ENCODE data around the gene DNAI2. TPM values are rescaled to one million over a fixed set of nuclear protein-coding genes. Genes with fewer than 3 reads are reported as not detected.

Gene DNAI2
- total and polyA plus RNA-seq, 9 of the 15 experiments (the other 6 are each of a cell fraction or from before 2014, with no cell fraction given) = not detected

DNA sequence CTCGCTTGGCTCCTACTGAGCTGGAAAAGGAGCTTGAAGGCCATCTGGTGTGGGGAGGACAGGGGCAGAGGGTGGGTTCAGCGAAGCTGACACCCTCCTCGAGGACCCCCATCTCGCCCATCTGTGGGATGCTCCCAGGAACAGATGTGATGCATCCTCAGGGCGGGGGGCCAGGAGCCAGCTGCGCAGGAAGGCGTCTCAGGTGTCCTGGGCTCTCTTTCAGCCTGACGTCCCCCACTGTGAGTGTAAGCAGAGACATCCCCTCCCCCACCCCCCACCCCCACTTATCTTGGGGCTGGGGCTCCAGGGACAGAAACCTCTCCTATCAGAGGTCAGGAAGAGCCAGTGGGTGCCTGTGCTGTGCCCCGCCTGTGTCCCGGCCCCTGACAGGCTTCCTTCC is 68.2 kb downstream of the DNAI2 start:
- peaks cover 27% of the 10 kb centered on the region for H4K20me1 ChIP-seq (replicated peaks; ENCODE audit: control insufficient read depth, insufficient read depth, low read length)
- no peaks in the 10 kb centered on the region for H3K79me2 ChIP-seq (ENCODE audit: control insufficient read depth, insufficient read depth, low read length)
- H3K27ac ChIP-seq (ENCODE audit: extremely low read depth, low read depth, low read length) = no peak overlapping the region
- H3K4me3 ChIP-seq = no peak overlapping the region
- in situ Hi-C loops (cut with MboI) = no loop called here
- no peak for TF ChIP-seq C11orf30 (IDR thresholded peaks at IDR 0.05; ENCODE audit: low read depth)
- TF ChIP-seq, protein P1, sequence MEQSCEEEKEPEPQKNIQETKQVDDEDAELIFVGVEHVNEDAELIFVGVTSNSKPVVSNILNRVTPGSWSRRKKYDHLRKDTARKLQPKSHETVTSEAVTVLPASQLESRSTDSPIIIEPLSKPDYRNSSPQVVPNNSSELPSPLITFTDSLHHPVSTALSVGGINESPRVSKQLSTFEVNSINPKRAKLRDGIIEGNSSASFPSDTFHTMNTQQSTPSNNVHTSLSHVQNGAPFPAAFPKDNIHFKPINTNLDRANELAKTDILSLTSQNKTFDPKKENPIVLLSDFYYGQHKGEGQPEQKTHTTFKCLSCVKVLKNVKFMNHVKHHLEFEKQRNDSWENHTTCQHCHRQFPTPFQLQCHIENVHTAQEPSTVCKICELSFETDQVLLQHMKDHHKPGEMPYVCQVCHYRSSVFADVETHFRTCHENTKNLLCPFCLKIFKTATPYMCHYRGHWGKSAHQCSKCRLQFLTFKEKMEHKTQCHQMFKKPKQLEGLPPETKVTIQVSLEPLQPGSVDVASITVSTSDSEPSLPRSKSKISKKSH (CRISPR knock-in tag; IDR thresholded peaks at IDR 0.05) = no peak
- TF ChIP-seq FUS (optimal IDR thresholded peaks at IDR 0.05; ENCODE audit: low read depth, low read length) = no peak
- TF ChIP-seq KLF10 (CRISPR knock-in tag; IDR thresholded peaks at IDR 0.05) = no peak
- no peaks in the 10 kb centered on the region for H3K9me3 ChIP-seq (replicated peaks; ENCODE audit: control insufficient read depth, insufficient read depth, low read depth, low read length)
- intact Hi-C loops (cut with micrococcal nuclease) = no loop called here
- H3K36me3 ChIP-seq (ENCODE audit: control insufficient read depth, insufficient read depth, low read length) = no peaks in the 10 kb centered on the region
- peaks cover 22 to 82% of the 10 kb centered on the region in 2 experiments for H3K27me3 ChIP-seq (ENCODE audit: control insufficient read depth in 2 of 2, insufficient read depth in 2 of 2, low read length in 2 of 2)
- no peak overlapping the region for H2AFZ ChIP-seq (ENCODE audit: low read depth, low read length)
- H3K9me1 ChIP-seq (ENCODE audit: control insufficient read depth, insufficient read depth, low read length) = no peaks in the 10 kb centered on the region
- ChIA-PET POLR2A (no interaction called here), CTCF (ENCODE audit: low intra/inter-chr PET ratio) (no interaction called here)
- no TSS peak for BruUV-seq (replicated peaks)
- no peak for ATAC-seq
- H3K4me2 ChIP-seq (ENCODE audit: insufficient read depth, low read length) = no peak overlapping the region
- FAIRE-seq = no peak
- no peak overlapping the region for H3K9ac ChIP-seq (ENCODE audit: insufficient read depth in 1 of 2, low read depth in 2 of 2, low read length in 2 of 2)
- 0% methylated on average over 9 of the region's 10 CpGs for WGBS (ENCODE audit: insufficient coverage, low coverage, missing lambda C conversion rate)
- DNase-seq (ENCODE audit: extremely low read depth in 1 of 4, low spot score in 3 of 4) = no peak
- H3K4me1 ChIP-seq (replicated peaks in 1 of 2; ENCODE audit: control insufficient read depth in 2 of 2, insufficient read depth in 2 of 2, low read length in 2 of 2) = peaks cover 0 to 14% of the 10 kb centered on the region in 2 experiments; a peak in 2 of 5 replicates

DNA sequence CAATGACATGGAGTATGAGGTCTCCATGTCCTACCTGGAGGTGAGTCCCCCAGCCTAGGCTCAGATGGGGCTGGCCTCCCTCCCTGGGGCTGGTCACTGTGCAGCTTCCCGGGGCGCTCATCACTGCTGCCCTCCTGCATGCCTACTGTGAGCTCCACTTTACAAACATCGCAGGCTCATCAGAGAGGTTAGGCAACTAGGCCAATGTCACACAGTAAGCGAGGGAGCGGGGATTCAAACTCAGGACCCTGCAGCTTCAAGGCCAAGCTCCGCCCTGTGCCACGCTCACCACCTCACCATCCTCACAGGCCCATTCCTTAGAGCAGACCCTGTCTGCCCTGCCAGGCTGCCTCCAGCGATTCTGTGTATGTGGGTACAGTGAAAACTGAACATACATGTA is 69.1 kb downstream of the DNAI2 start:
- Histone ChIP-seq H3K27ac (ENCODE audit: extremely low read depth, low read depth, low read length) (no peak overlapping the region), H3K79me2 (ENCODE audit: control insufficient read depth, insufficient read depth, low read length) (no peaks in the 10 kb centered on the region), H3K36me3 (ENCODE audit: control insufficient read depth, insufficient read depth, low read length) (no peaks in the 10 kb centered on the region), H3K27me3 (ENCODE audit: control insufficient read depth in 2 of 2, insufficient read depth in 2 of 2, low read length in 2 of 2) (peaks cover 25 to 82% of the 10 kb centered on the region in 2 experiments), H3K9ac (ENCODE audit: insufficient read depth in 1 of 2, low read depth in 2 of 2, low read length in 2 of 2) (0 out of 4 replicates have a peak overlapping the region, but pooled peaks of 1 of the 2 experiments have one; percentile 4), H3K9me3 (replicated peaks; ENCODE audit: control insufficient read depth, insufficient read depth, low read depth, low read length) (no peaks in the 10 kb centered on the region), H3K4me1 (replicated peaks in 1 of 2; ENCODE audit: control insufficient read depth in 2 of 2, insufficient read depth in 2 of 2, low read length in 2 of 2) (peaks cover 0 to 14% of the 10 kb centered on the region in 2 experiments; a peak in 2 of 5 replicates), H2AFZ (ENCODE audit: low read depth, low read length) (no peak overlapping the region), H3K4me3 (no peak overlapping the region), H3K9me1 (ENCODE audit: control insufficient read depth, insufficient read depth, low read length) (no peaks in the 10 kb centered on the region), H4K20me1 (replicated peaks; ENCODE audit: control insufficient read depth, insufficient read depth, low read length) (peaks cover 25% of the 10 kb centered on the region), H3K4me2 (ENCODE audit: insufficient read depth, low read length) (no peak overlapping the region)
- DNase-seq (ENCODE audit: extremely low read depth in 1 of 4, low spot score in 3 of 4) = no peak
- in situ Hi-C loops (cut with MboI) (no loop called here), intact Hi-C loops (cut with micrococcal nuclease) (no loop called here)
- WGBS (ENCODE audit: insufficient coverage, low coverage, missing lambda C conversion rate) = 15% methylated on average over 8 of the region's 8 CpGs
- ChIA-PET CTCF (ENCODE audit: low intra/inter-chr PET ratio) (no interaction called here), POLR2A (interaction anchor here (0.6 to 0.9 kb wide), 2 partner anchors 10 to 35 kb away, joined by 3 to 4 read pairs; no protein-coding TSS in a partner anchor)
- FAIRE-seq = no peak
- peak; percentile 71 for TF ChIP-seq RBM25 (IDR thresholded peaks at IDR 0.05; ENCODE audit: low read depth, low read length, severe bottlenecking)
- peak; percentile 54 for TF ChIP-seq ZFP36 (IDR thresholded peaks at IDR 0.05; ENCODE audit: low read depth, low read length, partially characterized antibody)
- peak; percentile 62 for TF ChIP-seq BCOR (IDR thresholded peaks at IDR 0.05)
- TF ChIP-seq KDM1A (IDR thresholded peaks at IDR 0.05) = peak in 1 of 2 experiments; percentile 23; a peak in 1 of 4 replicates
- TF ChIP-seq JUND (IDR thresholded peaks at IDR 0.05; ENCODE audit: borderline replicate concordance, low read depth, low read length) = no peak
- no peak for TF ChIP-seq JUND (tag; IDR thresholded peaks at IDR 0.05; ENCODE audit: borderline replicate concordance, low read depth, low read length)
- ATAC-seq = no peak
- BruUV-seq (replicated peaks) = no TSS peak

Measured in K562 (cell line).